Measurements from ENCODE around the gene MGAT4B.
"Not testable (repeated sequence)": the region's sequence is repeated elsewhere in the genome, so short reads cannot be mapped to it uniquely, and the experiment has no call there.

MGAT4B gene

DNA sequence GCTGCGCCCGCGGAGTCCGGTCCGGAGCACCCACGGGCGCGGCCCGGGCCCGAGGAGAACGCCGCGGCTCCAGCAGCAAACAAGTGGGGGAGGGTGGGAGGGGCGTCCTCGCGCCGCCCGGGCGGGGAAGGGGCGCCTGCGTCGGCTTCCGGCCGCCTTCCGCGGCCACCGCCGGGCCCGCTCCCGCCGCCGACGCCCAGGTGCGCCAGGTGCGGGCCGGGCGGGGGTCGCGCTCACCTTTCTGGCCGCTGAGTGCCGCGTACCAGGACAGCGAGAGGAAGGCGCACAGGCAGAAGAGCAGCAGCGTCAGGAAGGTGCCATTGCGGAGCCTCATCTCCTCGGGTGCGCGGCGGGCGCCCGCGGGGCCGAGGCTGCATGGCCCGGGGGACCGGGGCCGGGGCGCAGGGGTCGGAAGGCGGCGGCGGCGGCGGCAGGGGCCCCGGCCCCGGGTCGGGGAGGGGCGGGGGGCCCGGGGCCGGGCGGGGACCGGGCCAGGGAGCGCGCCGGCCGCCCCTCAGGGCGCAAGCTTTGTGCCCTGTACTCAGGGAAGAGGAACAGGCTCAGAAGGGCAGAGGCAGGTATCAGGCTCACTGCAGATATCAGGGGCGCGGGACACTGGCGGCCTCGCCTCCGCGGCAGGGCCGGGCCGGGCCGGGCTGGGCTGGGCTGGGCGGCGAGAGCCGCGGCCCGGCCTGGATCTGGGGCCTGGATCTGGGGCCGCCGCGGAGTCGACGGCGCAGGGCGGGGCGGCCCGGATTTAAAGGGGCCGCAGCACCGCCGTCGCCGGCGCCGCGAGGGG is at the start of gene MGAT4B:
MGAT4B (minus strand) TSS at position 617 of the 799 bp plus-strand sequence; CDS start at position 334, 283 bp downstream.
- DNase-seq (ENCODE audit: low spot score) = no peak

DNA sequence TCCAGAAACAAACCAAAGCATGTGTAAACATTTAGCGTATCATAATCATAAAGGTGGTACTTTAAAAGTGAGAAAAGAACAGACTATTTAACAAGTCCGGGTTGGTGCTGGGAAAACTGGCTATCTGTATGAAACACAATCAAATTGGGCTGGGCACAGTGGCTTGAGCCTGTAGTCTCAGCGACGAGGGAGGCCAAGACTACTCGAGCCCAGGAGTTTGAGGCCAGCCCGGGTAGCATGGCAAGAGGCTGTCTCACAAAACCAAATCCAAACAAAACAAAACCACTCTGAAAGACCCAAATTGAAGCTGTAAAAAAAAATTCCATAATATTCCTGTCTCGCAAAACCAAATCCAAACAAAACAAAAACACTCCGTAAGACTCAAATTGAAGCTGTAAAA is 47.7 kb upstream of the MGAT4B start:
- DNase-seq (ENCODE audit: low spot score) = no peak

DNA sequence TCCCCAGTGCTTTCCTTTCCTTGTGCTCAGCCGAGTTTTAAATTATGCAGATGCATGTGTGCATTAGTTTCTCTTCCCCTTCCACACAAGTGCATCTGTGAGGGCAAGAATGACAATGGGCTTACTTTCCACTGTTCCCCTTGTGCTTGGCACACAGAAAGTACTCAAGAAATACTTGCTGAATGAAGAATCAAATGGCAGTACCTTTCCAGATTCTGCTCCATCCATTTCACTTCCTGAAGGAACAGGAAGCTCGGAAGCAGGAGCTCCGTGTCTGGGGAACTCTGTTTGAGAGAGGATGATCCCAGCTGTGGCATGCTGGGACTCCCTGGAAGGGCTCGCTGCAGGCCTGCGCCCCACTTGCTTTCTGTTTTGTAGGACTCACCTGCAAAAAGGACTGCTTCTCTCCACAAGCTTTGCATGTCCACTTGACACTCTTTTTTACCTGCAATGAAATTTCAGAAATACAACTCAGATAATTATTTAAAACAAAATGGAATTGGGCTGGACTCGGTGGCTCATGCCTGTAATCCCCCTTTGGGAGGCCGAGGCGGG is 46.4 kb upstream of the MGAT4B start:
- DNase-seq (ENCODE audit: low spot score) = no peak

DNA sequence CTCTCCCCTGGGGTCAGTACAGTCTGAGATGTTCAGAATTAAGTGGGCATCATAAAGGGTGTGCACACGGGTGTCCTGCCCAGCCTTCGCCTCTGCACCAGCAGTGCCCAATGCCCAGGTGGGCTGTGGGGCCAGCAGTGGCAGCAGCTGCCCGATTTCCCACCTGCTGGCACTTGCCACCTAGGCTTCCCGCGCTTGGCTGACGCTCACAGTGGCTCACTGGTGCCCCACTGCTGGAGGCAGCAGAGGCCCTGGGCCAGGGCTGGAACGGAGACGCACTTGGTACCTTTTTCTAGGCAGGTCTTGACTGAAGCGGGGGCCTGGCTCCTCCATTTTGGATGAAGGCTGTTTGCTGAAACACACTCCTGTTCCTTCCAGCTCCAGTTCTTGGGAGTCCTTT is 35.0 kb upstream of the MGAT4B start:
- DNase-seq (ENCODE audit: low spot score) = no peak

DNA sequence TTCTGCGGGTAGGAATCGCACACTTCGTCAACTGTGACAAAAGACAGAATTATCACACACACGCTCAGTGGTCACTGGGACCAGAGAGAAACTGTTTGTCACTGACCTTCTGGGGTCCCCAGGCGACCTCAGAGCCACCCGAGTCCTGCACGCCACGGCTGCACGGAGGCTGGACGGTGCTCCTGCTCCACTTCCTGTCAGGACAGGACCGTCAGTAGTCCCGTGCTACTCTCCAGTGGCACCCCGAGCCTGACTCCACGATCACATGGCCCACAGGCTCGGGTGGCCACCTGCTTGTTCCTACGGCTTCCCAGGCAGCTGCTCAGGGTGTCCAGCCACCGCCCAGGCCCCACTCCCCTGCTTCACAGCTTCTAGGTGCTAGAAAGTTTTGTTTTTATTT is 34.1 kb upstream of the MGAT4B start:
- no peak for DNase-seq (ENCODE audit: low spot score)

DNA sequence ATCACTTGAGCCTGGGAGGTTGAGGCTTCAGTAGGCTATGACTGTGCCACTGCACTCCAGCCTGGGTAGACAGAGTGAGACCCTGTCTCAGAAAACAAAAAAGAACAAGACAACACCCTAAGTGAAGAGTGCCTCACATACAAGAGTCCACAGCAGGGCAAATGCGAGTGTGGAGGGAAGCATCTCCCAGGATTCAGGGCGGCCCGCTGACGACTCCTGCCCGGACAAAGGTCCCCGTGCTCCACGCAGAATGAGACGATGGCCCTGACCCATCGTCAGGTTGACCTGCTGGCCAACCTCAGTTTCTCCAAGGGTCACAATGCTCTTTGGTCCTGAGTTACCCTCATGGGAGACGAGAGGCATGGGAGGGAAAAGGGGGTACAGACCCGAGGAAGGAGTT is 33.7 kb upstream of the MGAT4B start:
- no peak for DNase-seq (ENCODE audit: low spot score)

DNA sequence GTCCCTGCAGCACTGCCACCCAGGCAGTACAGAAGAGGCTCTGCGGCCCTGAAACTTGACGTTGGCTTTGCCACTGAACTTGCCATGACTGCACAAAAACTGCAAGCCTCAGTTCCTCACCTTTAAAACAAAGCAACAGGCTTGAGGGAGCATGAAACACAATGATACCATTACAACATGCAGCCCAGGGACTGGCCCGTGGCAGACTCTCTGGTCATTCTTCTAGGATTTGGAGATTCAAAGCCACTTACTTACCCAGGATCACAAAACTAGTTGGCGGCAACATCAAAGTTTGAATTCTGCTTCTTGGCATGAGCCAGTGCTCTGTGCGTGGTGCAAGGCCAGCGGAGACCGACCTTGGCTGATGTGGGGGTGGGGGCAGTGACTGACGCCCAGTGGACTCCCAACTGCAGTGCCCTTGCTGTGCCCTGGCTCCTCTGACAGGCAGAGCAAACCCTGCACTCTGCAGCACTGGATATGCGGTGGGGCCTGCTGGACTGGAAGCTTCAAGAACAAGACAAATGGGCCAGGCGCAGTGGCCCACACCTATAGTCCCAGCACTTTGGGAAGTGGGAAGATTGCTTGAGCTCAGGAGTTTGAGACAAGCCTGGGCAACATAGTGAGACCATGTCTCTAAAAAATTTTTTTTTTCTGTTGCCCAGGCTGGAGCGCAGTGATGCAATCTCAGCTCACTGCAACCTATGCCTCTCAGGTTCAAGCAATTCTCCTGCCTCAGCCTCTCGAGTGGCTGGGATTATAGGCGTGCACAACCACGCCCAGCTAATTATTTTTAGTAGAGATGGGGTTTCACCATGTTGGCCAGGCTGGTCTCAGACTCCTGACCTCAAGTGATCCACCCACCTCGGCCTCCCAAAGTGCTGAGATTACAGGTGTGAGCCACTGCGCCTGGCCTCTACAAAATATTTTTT is 32.9 kb upstream of the MGAT4B start:
- DNase-seq (ENCODE audit: low spot score) = no peak

DNA sequence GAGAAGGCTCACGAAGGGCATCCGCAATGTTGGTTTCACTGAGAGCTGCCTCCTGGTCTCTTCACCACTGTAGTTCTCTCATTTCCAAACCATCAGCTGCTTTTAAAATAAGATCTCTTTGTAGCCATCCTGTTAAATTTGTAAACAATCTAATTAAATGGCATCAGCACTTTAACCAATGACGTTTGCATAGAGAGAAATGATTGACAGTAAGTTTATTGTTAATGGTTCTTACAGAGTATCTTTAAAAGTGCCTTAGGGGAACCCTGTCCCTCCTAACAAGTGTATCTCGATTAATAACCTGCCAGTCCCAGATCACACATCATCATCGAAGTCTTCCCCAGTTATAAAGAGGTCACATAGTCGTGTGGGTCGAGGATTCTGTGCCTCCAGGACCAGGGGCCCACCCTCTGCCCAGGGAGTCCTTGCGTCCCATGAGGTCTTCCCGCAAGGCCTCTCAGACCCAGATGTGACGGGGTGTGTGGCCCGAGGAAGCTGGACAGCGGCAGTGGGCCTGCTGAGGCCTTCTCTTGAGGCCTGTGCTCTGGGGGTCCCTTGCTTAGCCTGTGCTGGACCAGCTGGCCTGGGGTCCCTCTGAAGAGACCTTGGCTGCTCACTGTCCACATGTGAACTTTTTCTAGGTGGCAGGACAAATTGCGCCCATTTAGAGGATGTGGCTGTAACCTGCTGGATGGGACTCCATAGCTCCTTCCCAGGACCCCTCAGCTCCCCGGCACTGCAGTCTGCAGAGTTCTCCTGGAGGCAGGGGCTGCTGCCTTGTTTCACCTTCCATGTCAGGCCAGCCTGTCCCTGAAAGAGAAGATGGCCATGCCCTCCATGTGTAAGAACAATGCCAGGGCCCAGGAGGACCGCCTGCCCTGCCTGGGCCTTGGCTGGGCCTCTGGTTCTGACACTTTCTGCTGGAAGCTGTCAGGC is 30.7 kb upstream of the MGAT4B start:
- DNase-seq (ENCODE audit: low spot score) = no peak

DNA sequence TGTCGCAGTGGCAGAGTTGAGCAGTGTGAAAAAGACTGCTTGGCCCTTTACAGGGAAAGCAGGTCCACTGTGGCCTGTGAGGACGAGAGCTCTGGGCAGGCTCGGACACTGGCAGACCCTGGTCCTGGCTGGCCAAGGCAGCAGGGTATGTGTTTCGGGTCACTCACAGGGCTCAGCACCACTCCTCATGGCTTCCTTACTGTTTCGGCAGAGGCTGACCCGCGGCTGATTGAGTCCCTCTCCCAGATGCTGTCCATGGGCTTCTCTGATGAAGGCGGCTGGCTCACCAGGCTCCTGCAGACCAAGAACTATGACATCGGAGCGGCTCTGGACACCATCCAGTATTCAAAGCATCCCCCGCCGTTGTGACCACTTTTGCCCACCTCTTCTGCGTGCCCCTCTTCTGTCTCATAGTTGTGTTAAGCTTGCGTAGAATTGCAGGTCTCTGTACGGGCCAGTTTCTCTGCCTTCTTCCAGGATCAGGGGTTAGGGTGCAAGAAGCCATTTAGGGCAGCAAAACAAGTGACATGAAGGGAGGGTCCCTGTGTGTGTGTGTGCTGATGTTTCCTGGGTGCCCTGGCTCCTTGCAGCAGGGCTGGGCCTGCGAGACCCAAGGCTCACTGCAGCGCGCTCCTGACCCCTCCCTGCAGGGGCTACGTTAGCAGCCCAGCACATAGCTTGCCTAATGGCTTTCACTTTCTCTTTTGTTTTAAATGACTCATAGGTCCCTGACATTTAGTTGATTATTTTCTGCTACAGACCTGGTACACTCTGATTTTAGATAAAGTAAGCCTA is 29.8 kb upstream of the MGAT4B start:
- DNase-seq (ENCODE audit: low spot score) = no peak

DNA sequence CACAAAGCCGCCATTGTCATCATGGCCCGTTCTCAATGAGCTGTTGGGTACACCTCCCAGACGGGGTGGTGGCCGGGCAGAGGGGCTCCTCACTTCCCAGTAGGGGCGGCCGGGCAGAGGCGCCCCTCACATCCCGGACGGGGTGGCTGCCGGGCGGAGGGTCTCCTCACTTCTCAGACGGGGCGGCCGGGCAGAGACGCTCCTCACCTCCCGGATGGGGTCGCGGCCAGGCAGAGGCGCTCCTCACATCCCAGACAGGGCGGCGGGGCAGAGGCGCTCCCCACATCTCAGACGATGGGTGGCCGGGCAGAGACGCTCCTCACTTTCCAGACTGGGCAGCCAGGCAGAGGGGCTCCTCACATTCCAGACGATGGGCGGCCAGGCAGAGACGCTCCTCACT is 28.2 kb upstream of the MGAT4B start:
- not testable (repeated sequence) for DNase-seq (ENCODE audit: low spot score)

DNA sequence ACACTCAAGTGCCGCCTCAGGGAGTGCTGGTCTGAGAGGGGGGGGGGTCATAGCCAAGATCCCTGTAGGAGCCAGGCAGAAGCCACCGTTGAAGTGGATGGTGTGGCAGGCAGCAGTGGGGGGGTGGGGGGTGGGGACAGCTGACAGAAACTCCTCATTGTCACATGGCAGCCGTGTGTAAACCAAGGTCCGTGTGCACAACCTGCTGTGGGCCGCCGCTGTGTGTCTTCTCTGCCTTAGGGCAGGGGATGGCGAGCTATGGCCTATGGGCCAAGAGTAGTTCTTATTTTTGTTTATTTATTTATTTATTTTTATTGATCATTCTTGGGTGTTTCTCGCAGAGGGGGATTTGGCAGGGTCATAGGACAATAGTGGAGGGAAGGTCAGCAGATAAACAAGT is 27.5 kb upstream of the MGAT4B start:
- DNase-seq (ENCODE audit: low spot score) = no peak

DNA sequence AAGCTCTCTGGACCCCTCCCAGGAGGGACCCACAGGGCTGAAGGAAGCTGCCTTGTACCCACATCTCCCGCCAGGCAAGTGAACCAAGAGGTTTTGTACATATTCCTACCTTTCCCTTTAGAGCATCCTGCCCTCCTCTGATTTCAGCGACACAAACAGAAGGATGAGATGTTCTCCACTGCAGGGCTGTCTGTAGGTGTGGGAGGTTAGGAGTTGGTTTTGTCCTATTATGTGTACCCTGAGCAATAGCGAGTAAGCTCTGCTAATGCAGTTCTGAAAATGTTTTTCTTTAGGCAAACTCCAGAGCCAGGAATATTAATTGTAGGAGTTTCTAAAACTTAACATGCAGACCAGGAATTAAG is 27.0 kb upstream of the MGAT4B start:
- DNase-seq (ENCODE audit: low spot score) = no peak

DNA sequence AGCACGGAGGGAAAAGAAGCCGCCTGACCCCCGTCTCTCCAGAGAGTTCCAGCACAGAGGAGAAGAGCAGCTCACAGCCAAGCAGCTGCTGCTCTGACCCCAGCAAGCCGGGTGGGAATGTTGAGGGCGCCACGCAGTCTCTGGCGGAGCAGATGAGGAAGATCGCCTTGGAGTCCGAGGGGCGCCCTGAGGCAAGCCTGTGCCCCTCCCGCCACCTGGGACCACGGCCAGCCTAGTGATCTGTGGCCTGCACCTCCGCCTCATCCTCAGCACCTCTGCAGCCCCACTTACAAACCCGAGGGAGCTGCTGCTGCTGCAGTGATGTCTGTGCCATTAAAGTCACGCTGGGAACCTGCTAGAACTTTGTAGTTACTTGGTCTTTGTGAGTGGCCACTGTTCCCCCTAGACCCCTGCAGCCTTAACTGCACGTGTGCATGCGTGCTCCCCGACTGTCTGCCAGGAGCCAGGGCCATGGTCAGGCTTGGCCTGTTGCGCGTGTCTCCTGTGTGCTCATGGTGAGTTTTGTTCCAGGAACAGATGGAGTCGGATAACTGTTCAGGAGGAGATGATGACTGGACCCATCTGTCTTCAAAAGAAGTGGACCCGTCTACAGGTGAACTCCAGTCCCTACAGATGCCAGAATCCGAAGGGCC is 26.5 kb upstream of the MGAT4B start:
- no peak for DNase-seq (ENCODE audit: low spot score)

DNA sequence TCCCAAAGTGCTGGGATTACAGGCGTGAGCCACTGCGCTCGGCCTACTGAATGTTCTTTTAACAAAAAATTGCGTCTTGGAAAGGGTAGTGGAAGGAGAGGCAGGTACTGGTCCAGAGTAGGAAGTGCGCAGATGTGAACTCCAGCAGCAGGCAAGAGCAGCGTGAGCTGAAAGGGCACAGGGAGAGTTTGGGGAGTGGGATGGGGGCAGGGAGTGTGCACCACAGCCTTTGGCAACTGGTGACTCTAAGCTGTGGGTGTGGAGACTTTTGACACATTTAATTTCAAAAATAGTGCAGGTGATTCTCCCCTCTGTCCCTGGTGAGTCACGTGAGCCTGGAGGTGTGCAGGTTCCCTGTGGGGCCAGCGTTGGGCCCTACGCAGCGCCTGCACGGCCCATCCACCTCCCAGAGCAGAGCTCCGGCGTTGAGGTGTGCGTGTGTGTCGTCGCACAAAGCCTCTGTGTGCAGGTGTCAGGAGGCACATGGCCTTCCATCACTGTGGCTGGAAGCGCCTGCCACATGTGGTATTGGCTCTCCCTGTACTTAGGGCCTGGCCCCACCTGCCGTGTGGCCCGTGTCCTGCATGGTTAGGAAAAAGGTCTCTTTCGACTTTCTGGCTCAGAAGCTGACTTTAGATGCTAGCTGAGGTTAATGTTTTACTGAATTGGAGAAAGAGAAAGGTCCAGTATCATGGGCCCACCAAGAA is 25.5 kb upstream of the MGAT4B start:
- DNase-seq (ENCODE audit: low spot score) = no peak

DNA sequence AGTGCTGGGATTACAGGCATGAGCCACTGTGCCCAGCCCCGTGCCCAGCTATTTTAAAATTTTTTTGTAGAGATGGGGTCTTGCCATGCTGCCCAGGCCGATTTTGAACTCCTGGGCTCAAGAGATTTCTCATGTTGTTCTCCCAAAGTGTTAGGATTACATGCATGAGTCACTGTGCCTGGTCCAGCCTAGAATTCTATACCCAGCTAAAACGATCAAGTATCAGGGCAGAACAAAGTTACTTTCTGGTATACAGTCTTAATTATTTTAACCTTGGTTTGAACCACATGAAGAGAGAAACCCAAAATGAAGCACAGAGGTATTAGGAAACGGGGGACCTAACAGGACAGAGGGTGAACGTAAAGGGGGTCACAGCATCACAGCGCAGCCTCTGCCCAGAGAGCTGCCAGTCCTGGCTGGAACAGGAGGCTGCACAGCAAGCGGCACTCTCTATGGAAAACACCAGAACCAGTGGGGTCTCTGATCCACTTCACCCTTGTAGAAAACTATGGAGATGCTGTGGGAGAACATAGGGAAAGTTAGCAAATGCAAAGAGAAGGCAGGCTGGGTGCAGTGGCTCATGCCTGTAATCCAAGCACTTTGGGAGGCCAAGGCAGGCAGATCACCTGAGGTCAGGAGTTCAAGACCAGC is 24.3 kb upstream of the MGAT4B start:
- no peak for DNase-seq (ENCODE audit: low spot score)

DNA sequence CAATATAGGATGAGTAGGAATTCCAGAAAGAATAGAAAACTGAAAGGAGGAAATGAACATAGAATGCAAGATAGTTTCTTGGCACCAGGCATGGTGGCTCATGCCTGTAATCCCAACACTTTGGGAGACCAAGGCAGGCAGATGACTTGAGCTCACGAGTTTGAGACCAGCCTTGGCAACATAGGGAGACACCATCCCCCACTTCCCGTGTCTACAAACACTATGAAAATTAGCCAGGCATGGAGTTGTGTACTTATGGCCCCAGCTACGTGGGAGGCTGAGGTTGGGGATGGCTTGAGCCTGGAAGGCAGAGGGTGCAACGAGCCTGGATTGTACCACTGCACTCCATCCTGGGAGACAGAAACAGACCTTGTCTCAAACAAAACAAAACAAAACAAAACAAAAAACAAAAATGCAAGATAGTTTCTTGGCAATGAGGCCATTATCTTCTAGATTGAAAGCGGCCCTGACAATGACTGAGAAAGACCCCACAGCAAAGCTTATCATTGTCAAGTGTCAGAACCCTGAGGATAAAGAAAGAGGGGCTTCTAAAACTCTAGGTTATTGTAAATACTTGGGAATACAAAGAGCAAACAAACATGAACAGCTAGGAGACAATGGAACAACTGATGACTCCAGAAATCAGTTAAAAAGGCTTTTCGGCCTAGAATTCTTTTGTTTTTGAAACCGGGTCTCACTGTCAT is 23.2 kb upstream of the MGAT4B start:
- no peak for DNase-seq (ENCODE audit: low spot score)

DNA sequence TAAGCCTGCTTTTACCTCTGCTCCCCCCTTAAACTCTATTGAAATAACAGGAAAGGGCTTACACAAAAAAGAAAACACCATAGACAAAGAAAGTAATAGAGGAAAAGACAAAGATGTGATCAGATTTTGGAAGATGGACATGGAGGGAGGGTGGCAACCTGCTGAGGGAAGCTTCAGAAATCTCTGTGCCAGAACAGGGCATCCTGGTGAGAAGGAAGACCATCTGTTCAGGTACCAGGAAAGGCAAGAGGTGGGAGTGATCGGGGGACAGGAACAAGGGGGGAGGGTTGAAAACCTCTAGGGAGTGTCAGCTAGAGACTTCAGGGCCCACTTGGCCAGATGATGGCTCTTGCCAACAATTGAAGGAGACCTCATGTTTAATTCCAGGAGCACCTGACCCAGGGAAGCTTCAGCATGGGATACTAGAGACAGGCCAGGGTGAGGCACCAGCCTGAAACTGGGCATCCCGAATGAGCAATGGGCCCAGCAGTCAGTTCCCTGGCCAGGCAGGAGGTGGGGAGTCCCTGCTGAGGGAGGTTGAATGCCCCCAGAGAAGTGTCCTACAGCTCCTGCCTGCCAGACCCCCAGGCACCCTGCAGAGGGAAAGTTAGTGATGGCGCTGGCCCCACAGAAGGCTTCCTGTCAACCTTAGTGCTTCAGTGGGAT is 22.2 kb upstream of the MGAT4B start:
- DNase-seq (ENCODE audit: low spot score) = no peak

DNA sequence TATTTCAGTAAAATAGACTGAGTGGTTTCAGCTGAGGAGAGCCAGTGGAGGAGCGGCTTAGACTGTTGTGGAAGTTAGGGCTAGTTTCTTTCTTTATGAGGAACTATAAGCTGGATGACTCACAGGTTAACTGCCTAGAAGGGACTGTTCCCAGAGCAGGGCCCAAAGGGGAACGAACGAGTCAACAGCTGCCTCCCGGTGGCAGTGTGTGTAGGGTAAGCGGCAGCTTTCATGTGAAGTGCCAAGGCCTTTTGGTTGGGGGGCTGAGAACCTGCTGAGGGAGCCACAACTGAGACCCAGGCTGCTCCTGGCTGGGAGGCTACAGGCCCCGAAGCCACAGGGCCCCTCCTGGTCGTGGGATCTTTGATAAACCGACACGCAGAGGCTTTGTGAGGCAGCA is 21.0 kb upstream of the MGAT4B start:
- DNase-seq (ENCODE audit: low spot score) = no peak

Measured in kidney capillary endothelial cell (primary cell).